Mucosa of stomach (tissue), 1 donor: ENCODE data around the gene TMEM131L.
"Not testable (repeated sequence)": the region's sequence is repeated elsewhere in the genome, so short reads cannot be mapped to it uniquely, and the experiment has no call there.

Experiments used
- H3K27me3 ChIP-seq: one replicate; pipeline ENCODE4 v1.7.0; 2013; ENCODE audit warnings: mild to moderate bottlenecking, low read length; ENCODE audit not compliant: control insufficient read depth, insufficient read depth
- H3K36me3 ChIP-seq: one replicate; pipeline ENCODE4 v1.7.0; 2013; ENCODE audit warnings: low read length; ENCODE audit not compliant: control insufficient read depth, insufficient read depth
- H3K4me1 ChIP-seq: one replicate; pipeline ENCODE4 v1.7.0; 2013; ENCODE audit warnings: mild to moderate bottlenecking, low read length; ENCODE audit not compliant: control insufficient read depth, insufficient read depth
- H3K4me3 ChIP-seq: one replicate; pipeline ENCODE4 v1.7.0; 2013; ENCODE audit warnings: low read length
- H3K9ac ChIP-seq: one replicate; pipeline ENCODE4 v1.7.0; 2013; ENCODE audit warnings: mild to moderate bottlenecking, low read length, moderate library complexity
- H3K9me3 ChIP-seq: one replicate; pipeline ENCODE4 v1.7.0; 2013; ENCODE audit warnings: mild to moderate bottlenecking, low read length, moderate library complexity; ENCODE audit not compliant: control insufficient read depth
- donor health status: Pancreatic carcinoma.

The TMEM131L gene

DNA sequence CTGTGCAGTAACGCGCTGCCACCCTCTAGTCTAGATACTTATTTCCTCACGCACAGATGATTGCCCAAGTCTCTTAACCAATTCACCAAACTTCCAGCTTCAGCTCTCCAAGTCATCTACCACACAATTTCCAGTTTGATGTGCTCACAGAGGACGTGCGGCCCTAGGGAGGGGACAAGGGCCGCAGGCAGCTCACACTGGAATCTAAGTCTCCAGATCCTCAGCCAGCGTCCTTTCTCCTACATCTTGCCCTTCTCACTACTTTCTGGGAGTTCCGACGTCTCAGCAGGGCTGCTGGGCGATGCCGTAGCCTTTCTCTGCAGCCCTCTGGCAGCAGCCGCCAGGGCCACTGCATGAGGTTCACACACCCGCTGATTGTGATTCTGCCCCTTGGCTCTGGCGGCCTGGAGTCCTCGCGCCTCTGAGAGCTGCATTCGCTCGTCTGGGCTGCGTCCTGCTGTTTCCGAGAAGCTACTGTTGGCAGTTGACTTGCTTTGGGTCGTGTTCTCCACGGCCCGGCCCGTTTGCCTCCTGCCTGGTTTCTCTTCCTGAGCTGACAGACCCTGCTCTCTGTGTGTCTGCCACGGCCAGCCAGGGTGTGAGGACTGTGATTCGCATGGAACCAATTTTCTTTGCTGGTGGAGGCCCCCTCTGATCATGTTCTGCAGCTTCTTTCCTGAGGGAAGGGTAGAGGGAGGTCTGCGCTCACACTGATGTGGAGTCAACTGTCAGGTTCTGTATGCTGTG is 14.1 kb upstream of the TMEM131L start:
- no peak overlapping the region for H3K4me3 ChIP-seq
- no peaks in the 10 kb centered on the region for H3K27me3 ChIP-seq
- no peak overlapping the region for H3K9ac ChIP-seq
- no peaks in the 10 kb centered on the region for H3K36me3 ChIP-seq
- H3K4me1 ChIP-seq, result no peaks in the 10 kb centered on the region
- no peaks in the 10 kb centered on the region for H3K9me3 ChIP-seq

DNA sequence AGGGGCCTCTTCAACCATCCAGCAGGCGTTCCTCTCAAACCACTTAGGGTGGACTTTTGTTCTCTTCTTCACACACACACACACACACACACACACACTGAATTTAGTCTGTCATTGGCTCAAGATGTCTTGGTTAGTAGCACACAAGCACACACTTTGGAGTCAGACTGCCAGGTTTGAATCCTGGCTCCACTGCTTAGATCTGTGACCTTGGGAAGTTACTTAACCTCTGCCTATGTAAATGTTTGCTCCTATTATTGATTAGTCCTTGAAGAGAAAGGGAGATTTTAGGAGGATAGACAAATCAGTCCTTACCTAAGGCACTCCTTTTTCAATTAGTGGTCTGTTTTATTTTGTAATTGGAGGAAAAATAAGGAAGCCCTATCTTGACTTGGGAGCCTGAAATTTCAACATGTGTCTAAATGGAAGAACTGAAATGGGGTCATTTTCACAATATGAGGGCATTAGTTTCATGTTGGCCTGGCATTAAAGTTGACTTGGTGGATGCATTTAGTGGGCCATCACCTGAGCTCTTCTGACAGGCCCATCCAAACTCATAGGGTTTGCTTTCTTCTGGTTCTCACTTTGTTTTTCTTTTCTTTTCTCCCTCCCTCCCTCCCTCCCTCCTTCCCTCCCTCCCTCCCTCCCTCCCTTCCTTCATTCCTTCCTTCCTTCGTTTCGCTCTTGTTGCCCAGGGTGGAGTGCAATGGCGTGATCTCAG is 13.3 kb upstream of the TMEM131L start:
- no peak overlapping the region for H3K4me3 ChIP-seq
- H3K4me1 ChIP-seq, result no peaks in the 10 kb centered on the region
- H3K36me3 ChIP-seq, result no peaks in the 10 kb centered on the region
- no peak overlapping the region for H3K9ac ChIP-seq
- no peaks in the 10 kb centered on the region for H3K9me3 ChIP-seq
- H3K27me3 ChIP-seq, result no peaks in the 10 kb centered on the region

DNA sequence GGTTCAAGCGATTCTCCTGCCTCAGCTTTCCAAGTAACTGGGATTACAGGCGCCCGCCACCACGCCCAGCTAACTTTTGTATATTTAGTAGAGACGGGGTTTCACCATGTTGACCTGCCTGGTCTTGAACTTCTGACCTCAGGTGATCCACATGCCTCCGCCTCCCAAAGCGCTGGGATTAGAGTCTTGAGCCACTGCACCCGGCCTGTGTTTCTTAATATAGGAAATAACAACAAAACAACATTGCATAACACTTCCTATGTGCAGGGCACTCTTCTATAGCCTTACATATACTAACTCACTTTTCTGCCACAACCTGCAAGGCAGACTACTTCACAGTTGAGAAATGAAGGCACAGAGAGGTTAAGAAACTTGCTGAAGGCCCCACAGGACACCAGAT is 12.8 kb upstream of the TMEM131L start:
- no peaks in the 10 kb centered on the region for H3K4me1 ChIP-seq
- H3K4me3 ChIP-seq, result no peak overlapping the region
- no peaks in the 10 kb centered on the region for H3K27me3 ChIP-seq
- no peaks in the 10 kb centered on the region for H3K36me3 ChIP-seq
- no peaks in the 10 kb centered on the region for H3K9me3 ChIP-seq
- H3K9ac ChIP-seq, result no peak overlapping the region

DNA sequence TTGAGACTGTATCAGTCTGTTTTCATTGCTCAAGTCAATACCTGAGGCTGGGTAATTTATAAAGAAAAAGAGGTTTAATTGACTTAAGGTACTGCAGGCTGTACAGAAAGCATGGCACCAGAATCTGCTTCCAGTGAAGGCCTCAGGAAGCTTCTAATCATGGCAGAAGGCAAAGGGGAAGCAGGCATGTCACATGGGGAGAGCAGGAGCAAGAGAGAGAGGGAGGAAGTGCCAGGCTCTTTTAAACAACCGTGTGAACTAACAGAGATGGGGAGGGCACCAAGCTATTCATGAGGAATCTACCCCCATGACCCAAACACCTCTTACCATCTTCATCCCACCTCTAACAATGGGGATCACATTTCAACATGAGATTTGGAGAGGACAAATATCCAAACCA is 7.2 kb upstream of the TMEM131L start:
- Histone ChIP-seq H3K9ac (no peak overlapping the region), H3K4me3 (no peak overlapping the region), H3K4me1 (no peaks in the 10 kb centered on the region), H3K9me3 (no peaks in the 10 kb centered on the region), H3K36me3 (no peaks in the 10 kb centered on the region), H3K27me3 (no peaks in the 10 kb centered on the region)

DNA sequence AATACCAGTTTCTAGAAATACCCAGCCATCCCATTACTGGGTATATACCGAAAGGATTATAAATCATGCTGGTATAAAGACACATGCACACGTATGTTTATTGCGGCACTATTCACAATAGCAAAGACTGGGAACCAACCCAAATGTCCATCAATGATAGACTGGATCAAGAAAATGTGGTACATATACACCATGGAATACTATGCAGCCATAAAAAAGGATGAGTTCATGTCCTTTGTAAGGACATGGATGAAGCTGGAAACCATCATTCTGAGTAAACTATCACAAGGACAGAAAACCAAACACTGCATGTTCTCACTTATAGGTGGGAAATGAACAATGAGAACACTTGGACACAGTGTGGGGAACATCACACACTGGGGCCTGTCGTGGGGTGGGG is 4.6 kb upstream of the TMEM131L start:
- not testable (repeated sequence) for H3K9me3 ChIP-seq, H3K27me3 ChIP-seq, H3K4me3 ChIP-seq, H3K36me3 ChIP-seq, H3K9ac ChIP-seq, H3K4me1 ChIP-seq

DNA sequence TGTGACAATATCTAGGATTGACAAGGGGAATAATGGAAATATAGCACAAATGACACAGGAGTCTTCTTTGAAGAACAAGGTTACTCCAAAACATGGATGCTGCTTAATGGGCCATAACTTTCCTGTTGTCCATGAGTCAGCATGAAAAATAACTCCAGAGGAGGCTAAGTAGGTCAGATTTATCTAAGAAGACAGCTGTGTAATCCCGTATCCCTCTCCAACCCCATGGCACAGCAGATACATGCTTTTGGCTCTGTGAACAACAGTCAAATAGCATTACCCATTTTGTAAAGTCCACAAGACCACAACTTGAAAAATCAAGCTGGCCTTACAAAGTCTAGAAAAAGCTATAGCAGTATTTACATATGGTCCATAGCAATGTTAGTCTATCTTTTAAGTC is 2.1 kb upstream of the TMEM131L start:
- H3K9ac ChIP-seq, result no peak overlapping the region

DNA sequence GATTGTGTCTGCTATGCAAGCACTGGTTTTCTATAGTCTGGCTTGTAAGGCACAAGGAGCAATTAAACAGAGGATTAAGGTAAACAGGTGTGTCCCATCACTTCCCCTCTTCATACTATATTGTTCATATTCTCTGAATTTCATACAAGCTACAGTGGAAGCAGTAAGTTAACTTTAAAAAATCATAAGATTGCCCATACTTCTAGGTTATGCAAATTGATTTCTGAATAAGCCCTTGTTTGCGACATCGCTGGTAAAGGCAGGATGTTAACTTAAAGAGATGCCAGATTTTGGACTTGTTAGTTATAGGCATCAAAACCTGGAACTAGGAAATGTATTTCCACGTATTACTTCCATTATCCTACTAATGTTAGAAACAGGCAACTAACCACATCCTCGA is 1.0 kb upstream of the TMEM131L start:
- Histone ChIP-seq H3K27me3 (no peaks in the 10 kb centered on the region), H3K4me1 (peaks cover 10% of the 10 kb centered on the region), H3K9ac (no peak overlapping the region), H3K9me3 (no peaks in the 10 kb centered on the region), H3K36me3 (no peaks in the 10 kb centered on the region), H3K4me3 (no peak overlapping the region)

More for the DNA sequence above, 2.1 kb upstream of the TMEM131L start:
- H3K27me3 ChIP-seq, result no peaks in the 10 kb centered on the region
- H3K36me3 ChIP-seq, result no peaks in the 10 kb centered on the region
- H3K4me3 ChIP-seq, result no peak overlapping the region
- H3K4me1 ChIP-seq, result peaks cover 10% of the 10 kb centered on the region
- no peaks in the 10 kb centered on the region for H3K9me3 ChIP-seq

DNA sequence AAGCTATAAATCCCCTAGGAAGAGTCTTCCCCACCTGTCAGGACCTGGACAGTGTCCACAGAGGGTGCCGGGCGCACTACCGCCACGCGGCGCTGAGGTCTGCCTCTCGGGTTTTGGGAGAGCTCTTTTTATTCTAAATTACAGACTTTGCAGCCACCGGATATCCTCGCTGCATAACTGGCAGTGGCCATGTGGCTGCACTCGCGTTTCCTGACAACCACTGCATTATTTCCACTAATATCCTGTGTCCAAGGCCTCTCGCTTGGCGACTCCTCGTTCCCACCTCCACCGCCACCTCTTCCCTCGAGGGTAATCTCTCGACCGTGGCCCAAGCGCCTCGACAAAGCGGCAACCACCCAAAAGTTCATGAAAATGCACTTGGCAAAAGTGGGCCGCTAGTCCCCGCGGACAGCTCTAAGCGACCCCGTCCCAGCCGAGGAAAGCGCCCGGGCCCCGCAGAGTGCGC is 512 bp upstream of the TMEM131L start:
- H3K9me3 ChIP-seq, result no peaks in the 10 kb centered on the region
- H3K4me3 ChIP-seq, result peak overlapping the region; percentile 9
- no peaks in the 10 kb centered on the region for H3K36me3 ChIP-seq
- H3K27me3 ChIP-seq, result no peaks in the 10 kb centered on the region
- peaks cover 10% of the 10 kb centered on the region for H3K4me1 ChIP-seq
- H3K9ac ChIP-seq, result no peak overlapping the region

DNA sequence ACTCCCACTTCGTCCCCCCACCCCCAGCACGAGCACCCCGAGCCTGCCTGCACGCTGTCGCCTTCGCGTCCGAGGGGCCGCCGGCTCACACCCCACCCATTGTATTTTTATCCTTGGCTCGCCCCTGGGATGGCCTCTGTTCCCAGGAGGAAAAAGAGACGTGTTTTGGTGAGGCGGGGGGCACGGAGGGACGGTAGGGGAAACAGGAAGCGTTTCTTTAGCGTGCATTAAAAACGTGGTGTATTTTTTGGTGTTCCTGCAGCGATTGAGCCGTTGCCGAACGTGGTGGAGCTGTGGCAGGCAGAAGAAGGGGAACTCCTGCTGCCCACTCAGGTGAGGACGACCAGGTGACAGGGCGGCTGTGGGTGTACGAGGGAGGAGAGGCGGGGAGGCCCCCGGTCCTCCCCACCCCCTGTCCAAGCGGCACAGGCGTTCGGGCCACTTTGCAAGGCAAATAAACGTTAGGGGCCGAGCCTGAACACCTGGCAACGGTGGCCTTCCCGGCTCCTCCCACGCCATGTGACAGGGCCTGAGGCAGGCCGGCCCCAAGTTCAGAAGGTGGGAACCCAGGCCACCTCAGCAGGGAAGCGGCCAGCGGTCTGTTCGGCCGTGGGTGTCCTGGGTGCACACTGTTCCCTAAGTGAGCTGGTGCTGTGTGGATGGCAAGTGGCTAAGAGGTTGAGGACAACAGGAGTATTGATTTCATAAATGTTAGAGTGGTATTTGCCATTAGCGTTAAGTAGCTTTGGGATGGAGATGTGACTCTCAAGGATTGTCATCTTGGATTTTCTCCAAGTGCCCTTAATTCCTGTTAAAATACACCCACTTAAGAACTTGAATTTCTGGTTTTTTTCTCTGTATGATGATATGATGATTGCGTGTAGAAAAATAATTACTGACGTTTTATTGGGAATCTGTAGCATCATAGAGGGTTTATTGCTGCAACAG is 1.1 kb downstream of the TMEM131L start:
- Histone ChIP-seq H3K4me3 (peak overlapping the region; percentile 44), H3K9ac (peak overlapping the region; percentile 65), H3K27me3 (no peaks in the 10 kb centered on the region), H3K9me3 (no peaks in the 10 kb centered on the region), H3K36me3 (no peaks in the 10 kb centered on the region), H3K4me1 (peaks cover 18% of the 10 kb centered on the region)

DNA sequence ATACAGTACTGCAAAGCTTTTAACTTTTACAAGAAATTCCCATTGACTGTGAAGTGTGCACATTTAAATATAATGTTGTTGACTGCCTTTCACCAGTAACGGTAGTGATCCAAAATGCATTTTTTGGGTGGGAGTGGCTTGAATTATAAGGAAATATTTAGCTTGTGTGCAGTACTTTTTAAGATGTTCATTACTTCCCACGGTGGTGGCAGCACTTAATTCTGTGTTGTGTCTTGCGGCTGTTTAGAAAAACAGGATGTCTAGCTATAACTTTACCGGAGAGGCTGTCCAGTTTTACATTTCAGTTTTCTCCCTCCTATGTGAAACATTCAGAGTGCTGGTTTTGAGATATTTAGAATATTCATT is 1.7 kb downstream of the TMEM131L start:
- peaks cover 18% of the 10 kb centered on the region for H3K4me1 ChIP-seq
- no peak overlapping the region for H3K4me3 ChIP-seq
- no peak overlapping the region for H3K9ac ChIP-seq
- no peaks in the 10 kb centered on the region for H3K9me3 ChIP-seq
- no peaks in the 10 kb centered on the region for H3K27me3 ChIP-seq
- no peaks in the 10 kb centered on the region for H3K36me3 ChIP-seq

DNA sequence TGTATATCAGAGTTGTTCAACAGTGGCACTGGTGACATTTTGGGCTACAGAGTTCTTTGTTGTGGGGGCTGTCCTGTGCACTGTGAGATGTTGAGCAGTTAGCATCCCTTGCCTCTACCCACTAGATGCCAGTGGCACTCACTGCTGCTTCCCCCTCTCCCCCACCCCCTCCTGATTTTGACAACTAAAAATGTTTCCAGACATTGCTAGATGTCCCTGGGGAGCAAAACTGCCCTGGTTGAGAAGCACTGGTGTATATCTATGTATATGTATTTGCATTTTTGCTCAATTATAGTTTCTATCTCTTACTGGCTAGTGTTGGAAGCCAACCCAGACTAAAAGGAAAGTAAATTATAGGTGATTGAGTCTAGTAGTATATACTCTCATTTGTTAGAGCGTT is 2.4 kb downstream of the TMEM131L start:
- peaks cover 18% of the 10 kb centered on the region for H3K4me1 ChIP-seq

DNA sequence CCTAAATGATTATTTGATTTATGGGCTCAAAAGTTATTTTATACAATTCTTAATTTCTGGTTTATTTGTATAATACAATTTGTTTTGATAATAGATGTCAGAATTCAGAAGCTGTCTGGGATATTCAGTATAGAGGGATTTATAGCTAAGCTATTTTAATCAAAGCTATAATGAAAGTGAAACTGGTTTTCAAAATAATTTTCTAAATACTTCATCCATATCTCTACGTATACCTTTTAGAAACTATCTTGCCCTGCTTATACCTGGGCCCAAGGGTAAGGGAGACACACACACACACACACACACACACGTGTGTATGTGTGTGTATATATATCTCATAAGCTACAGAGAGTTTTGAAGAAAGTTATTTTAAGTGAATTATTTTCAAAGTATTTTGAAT is 2.9 kb downstream of the TMEM131L start:
- Histone ChIP-seq H3K4me1 (peaks cover 18% of the 10 kb centered on the region), H3K27me3 (no peaks in the 10 kb centered on the region), H3K9ac (no peak overlapping the region), H3K9me3 (no peaks in the 10 kb centered on the region), H3K36me3 (no peaks in the 10 kb centered on the region), H3K4me3 (no peak overlapping the region)

More for the DNA sequence above, 2.4 kb downstream of the TMEM131L start:
- H3K4me3 ChIP-seq, result no peak overlapping the region
- no peaks in the 10 kb centered on the region for H3K9me3 ChIP-seq
- no peak overlapping the region for H3K9ac ChIP-seq
- H3K27me3 ChIP-seq, result no peaks in the 10 kb centered on the region
- H3K36me3 ChIP-seq, result no peaks in the 10 kb centered on the region
